HG03108 (cell line): ENCODE measurements around the gene RBSN.
"Not testable (repeated sequence)": the region's sequence is repeated elsewhere in the genome, so short reads cannot be mapped to it uniquely, and the experiment has no call there.

Experiments used
- ATAC-seq: cut with Tn5 transposase; IDR thresholded peaks from one replicate; pipeline ENCODE4 v1.9.1; 2021; ENCODE audit warnings: moderate library complexity; ENCODE audit not compliant: unreplicated experiment

The RBSN gene

DNA sequence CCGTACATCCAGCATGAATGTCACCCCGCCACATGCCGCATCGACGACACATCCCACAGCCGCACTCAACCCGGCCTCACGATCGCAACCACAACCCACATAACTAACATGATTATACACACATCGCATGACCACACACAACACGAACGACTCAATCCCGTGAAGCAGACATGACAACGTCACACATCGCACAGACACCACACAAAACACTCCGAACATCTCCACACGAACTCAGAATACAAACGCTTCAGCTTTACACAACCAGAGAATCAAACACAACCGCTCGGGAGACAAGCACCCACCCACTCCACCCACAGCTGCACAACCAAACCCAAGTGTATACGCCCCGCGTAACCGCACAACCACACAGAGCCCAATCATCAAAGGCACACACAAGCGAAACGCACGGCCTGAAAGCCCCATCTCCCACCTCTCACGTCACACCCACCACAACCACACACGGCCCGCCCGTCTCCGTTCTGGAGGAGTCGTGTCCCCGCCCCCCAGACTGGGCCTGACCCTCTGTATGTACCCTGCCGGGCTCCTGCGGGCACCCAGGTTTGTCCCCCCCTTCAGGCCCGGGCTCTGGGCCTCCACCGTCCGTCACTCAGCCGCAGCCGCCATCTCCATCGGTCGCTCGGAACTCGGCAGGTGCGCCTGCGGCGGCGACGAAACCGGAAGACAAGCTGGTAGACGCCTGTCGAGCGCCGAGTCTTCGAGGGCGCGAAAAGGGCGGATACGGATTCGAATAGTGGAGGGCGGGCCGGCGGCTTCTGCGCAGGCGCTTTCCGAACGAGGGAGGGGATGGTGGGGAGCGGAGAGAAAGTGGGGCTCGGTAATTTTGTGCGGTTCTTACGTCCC lies at the start of gene RBSN:
Gene RBSN, minus strand, starts transcription at position 646 of the 861 bp plus-strand sequence. CDS start 3,028 bp downstream, outside the sequence.
- peak; percentile 91 for ATAC-seq

DNA sequence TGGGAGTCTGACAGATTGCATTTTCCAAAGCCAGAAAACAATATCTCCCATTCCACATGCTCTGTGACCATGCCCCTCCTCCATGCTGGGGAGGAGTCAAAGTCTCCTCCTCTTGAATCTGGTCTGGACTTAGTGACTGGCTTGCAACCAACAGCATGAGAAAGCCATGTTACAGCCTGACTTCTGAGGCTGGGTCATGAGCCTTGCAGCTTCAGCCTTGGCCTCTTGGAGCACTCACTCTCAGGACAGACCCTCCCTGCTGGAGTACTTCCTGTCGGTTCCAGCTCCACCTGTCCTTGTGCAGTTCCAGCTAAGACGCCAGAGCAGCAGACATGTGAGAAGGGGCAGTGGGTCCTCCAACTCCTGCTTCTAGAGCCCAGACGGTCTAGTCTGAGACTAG lies 49.7 kb upstream of the RBSN start:
- ATAC-seq, result no peak

GRCh38 chr3:15136885-15137284 lies 37.9 kb upstream of the RBSN start:
- not testable (repeated sequence) for ATAC-seq

DNA sequence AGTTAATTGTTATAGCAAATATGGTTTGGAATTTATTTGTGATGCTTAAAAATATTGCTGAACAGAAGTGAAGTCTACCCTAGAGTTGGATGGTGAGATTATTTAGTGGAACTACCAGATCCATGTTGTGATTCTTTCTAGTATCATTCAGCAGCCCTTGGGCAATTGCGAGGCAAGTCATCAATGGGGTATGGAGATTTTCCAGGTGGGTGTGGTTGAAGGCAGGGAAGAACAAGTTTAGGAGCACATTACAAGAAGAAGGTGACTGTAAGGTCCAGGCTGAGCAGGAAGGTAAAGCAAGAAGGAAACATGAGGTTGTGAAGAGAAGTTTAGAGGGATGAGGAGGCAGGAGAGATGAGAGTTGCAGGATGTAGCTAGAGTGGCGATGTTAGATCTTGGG lies 36.0 kb upstream of the RBSN start:
- not testable (repeated sequence) for ATAC-seq

GRCh38 chr3:15128403-15128802 lies 29.5 kb upstream of the RBSN start:
- not testable (repeated sequence) for ATAC-seq

- ATAC-seq, result not testable (repeated sequence)
Observed at GRCh38 chr3:15126975-15127374, 28.0 kb upstream of the RBSN start.

- no peak for ATAC-seq
Observed at GRCh38 chr3:15122398-15122797, 23.4 kb upstream of the RBSN start.

DNA sequence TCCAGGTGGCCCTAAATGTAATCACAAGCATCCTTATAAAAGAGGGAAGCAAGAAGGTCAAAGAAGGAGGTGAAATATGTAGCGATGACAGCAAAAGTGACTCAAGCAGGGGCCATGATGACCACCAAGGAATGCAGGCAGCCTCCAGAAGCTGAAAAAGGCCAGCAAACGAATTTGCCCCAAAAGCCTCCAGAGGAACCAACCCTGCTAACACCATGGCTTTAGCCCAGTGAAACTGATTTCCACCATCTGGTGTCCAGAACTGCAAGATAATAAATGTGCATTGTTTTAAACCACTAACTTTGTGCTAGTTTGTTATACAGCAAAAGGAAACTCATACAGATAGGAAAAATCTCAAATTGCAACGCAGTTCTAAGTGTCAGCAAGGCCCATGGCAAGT lies 23.0 kb upstream of the RBSN start:
- no peak for ATAC-seq

- peak; percentile 49 for ATAC-seq
Observed at GRCh38 chr3:15120986-15121385, 22.0 kb upstream of the RBSN start.

DNA sequence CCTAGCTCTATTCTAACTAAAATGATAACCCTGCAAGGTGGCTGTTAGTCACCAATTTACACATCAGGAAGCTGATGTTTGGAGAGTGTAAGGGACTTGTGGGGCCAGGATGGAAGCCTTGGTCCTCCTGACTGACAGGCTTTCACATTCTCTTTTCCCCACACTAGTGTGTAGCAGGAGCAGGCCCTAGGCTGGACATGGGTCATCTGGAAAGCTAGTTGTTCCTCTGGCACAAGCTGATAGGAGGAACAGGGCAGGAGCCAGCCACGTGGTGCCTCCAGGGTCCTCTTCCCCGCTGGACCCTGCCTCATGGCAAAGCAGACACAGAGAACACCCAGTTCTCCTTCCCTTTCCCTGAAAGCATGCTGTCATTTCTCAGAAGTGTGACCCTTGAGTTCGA lies 18.1 kb upstream of the RBSN start:
- no peak for ATAC-seq

DNA sequence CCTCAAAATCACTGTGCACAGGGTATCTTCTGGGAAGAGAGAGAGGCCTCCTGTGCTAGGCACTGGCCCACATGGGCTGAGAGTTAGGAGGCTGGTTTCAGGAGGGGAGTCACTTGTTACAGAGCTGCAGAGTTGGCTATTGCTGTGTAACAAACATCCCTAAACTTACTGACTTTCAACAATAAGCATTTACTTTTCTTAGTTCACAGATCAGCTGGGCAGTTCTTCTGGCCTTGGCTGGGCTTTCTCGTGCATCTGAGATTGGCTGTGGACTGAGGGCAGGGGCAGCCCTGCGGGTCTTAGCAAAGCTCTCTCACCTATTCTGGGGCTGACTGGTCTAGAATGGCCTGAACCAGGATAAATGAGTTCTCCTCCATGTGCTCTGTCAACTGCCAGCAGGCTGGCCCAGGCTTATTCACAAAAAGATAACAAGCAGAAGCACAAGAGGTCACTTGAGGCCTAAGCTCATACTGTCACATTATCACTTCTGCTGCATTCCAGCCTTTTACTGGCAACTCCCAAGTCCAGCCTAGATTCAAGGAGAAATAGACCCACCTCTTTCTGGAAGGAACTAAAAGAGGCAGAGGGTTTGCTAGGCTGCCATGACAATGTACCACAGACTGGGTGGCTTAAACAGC lies 17.2 kb upstream of the RBSN start:
- ATAC-seq, result no peak

- no peak for ATAC-seq
Observed at GRCh38 chr3:15114466-15115358, 15.8 kb upstream of the RBSN start.

DNA sequence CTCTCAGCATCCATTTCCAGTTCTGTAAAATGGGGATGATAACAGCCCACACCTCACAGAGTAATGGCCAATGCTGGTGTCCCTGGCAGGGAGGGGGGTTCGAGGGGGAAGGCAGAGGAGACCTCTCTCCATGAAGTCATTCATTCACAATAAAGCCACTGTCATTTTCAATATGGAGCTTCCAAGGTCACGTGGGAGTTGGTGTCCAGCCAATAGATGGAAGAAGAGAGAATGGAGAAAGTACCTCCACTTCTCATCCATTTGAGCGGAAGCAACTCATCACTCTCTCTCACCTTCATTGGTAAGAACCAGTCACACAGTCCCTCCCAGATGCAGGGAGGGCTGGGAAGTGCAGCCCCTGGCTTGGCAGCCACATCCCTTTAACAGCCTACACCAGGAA lies 14.9 kb upstream of the RBSN start:
- ATAC-seq, result no peak

GRCh38 chr3:15113471-15113870 lies 14.5 kb upstream of the RBSN start:
- ATAC-seq, result no peak

GRCh38 chr3:15112011-15112410 lies 13.1 kb upstream of the RBSN start:
- ATAC-seq, result no peak

DNA sequence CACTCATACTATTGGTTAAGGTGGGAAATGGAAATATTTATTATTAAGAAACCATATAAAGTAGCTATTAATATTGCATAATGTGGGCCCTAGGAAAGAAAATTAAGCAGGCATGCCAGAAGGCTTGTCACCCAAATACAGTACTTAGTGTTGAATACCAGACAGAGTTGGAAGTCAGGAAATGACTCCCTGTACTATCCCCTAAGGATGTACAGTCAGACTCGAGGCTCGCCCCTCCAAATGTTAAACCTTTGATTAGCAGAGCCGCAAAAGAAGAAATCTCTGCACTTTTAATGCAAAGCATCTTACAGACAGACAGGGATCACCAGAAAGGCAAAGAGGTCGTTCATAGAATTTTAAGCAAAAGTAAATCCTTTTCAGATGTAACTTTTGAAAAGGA lies 11.3 kb upstream of the RBSN start:
- ATAC-seq, result no peak

- no peak for ATAC-seq
Observed at GRCh38 chr3:15108869-15109268, 9.9 kb upstream of the RBSN start.

DNA sequence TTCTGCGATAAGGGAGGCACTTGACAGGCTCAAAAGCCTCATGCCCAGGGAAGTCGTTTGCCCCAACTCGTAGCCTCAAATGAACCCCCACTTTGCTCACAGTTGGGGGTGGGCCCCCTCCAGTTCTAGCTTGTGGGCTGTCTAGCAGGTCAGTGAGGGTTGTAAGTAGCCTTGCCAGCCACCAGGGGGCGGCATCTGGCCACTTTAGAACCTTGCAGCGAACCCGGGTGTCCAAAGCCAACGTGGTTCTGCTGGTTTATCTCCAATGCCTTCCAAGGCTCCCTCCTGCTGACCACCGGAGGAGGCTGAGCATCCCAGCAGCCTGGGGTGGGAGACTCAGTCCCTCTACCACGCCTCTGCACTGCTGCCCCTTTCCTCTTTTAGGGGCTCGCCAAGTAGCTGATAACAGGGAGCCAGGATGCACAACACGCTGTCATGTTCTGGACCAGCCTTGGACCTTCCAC lies 9.2 kb upstream of the RBSN start:
- ATAC-seq, result no peak

DNA sequence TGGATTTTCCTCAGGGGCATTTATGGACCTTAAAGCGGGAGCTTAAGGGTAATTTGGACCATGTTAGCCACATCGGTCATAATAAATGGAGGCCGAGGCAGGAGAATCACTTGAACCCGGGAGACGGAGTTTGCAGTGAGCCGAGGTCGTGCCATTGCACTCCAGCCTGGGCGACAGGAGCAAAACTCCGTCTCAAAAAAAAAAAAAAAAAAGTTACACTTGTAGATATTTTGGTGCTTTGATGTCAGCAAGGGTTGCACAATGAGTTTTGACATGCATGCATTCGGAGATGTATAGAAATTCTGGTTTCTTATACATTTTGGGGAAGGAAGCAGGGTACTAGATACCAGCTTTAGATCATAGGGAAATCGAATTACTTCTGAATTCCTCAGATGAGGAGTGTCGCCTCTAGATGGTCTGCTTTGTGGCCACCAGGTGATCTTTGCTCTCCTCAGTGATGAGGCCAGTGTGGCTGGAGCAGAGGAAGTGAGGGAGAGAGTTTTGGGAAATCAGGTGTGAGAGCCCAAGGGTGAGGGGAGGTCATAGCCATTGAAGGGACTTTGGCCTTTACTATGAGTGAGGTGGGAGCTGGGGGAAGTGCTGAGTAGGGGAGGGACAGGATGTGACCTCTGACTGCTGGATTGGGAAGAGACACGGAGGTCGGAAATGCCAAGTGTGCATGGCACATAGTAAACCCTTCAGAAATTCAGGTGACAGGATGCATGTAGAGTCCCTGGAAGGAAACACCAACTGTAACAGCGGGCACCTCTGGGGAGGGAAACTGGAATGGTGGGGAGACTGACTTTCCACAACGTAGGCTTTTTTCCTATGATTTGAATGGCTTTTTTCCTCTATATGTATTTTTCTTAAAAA lies 8.4 kb upstream of the RBSN start:
- no peak for ATAC-seq

- no peak for ATAC-seq
Observed at GRCh38 chr3:15102836-15103235, 3.9 kb upstream of the RBSN start.
